ENCODE results near the gene GNAI3.

GNAI3 gene

DNA sequence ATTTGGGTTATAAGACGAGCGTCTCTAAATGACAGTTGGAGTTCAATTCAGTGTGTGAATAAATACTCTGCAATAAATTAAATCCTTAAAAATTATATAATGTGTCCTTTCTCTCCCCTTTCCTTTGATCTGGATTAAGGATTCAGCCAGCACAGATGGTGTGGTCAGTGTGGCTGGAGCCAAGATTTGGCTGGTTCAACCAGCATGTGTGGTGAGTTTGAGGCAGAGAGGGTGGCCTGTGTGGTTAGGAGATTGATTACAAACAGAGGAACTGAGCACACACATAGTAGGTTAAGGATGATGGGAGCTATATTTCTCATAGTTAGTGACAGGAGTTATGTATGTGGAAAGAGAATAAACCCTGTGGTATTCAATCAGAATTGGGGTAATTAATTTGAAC lies 24.7 kb upstream of the GNAI3 start:
- in situ Hi-C loops (cut with MboI; ENCODE audit: low sequenced_read_pairs): no loop called here

DNA sequence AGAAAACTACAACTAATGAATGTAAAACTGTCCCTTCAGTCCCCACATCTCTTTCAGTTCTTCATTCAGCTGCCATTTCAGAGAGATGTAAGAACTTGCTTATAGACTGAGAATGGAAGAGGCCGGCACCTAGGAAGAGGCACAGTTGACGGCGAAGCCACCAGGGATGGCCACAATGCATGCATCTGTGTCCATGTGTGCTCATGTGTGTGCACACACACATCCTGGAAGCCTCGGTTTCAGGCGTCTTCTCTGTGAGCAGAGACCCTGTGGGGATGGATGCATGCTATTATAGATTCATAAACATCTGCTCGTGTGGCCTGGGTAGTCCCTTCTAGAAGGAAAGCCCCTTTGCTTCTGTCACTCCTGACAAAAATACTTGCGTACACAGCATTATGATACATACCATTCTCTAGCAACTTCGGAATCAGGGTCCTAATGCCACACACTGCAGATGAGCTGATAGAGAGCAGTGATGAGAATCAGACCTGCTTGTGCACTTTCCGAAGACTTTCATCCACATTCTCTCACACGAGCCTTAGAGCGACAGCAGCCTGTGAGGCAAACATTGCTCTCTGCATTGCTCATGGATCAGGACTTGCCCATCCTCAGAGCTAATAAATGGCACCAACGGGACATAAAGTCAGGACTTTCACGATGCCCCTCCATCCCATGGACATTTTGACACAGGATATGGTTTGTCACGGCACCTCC lies 21.2 kb upstream of the GNAI3 start:
- in situ Hi-C loops (cut with MboI; ENCODE audit: low sequenced_read_pairs): no loop called here

DNA sequence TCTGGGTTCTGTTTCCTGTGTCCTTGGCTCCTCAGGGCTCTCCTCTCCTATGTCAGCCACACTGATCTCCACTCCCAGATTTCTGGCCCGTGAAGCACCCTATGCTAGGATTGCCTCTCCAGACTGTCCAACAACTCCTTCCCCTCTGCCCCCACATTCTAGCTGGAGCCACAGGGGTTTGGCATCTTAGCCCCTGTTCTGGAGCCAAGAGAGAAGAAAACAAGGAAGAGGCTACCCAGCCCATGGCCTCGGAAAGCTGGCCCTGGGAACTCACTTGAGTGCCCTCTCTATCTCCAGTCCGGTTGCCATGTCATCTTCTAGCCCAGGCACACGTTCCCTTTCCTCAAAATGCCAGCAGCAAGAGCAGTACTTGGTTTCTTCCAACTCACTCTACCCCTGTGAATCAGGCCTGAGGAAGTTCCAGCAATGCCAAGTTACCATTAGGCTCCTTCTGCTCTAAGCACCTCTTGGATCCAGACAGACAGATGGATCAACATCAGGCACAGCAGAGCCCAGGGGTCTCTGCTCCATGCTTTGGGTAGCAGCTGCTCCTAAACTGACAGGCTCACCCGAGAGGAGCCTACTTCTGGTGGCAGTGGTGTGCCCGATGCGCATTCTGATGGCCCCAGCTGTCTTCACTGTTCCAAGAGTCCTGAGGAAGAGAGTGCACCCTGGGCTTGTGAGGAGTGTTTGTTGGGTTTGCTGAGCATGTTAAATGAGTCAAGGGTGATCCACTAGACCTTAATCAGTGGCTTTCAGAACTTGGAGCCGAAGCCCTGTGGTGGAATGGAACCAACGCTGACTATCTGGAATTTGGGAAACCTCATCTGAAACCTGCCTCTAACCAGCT lies 20.3 kb upstream of the GNAI3 start:
- in situ Hi-C loops (cut with MboI; ENCODE audit: low sequenced_read_pairs): no loop called here

DNA sequence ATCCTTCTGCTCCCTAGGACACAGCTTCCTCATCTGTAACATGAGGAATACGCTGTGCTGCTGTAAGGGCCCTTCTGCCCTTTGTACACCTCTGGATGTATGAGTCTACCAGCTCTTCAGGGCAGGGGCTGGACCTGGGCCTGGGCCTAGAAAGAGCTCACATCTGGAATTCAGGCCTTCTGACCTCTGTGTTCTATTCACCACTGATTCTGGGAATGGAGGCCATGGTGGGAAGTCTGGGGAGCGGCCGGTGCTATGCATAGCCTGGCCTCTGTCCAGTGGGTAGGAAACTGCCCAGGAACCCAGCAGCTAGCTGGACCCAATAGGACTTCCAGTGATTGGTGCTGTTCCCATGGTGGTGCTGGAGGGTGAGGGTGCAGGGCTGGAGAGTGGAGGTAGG lies 19.7 kb upstream of the GNAI3 start:
- in situ Hi-C loops (cut with MboI; ENCODE audit: low sequenced_read_pairs): no loop called here

DNA sequence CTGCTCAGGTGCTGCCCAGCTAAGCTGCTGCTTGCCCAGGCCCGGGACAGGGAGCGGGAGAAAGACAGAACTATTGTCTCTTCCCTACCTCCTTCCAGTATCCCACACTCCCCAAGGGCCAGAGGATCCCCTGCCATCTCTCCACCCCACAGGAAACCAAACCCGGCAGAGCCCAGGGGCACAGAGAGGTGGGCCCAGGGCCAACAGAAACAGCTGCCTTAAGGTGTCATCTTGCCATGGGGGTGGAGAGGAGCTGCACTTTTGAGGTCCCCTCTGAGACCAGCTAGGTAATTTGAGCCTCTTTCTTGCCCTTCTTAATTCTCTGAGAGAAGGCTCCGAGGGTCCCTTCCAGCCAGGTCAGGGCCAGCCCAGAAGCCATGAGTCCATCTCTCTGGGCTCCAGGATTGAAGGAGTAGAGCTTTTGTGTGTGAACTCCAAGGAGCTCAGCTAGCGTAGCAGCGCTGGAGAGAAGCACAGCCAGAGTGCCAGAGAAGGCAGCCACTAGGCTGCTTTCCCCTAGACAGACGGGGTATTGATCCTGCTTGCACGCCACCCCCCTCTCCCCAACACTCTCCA lies 18.4 kb upstream of the GNAI3 start:
- in situ Hi-C loops (cut with MboI; ENCODE audit: low sequenced_read_pairs): no loop called here

DNA sequence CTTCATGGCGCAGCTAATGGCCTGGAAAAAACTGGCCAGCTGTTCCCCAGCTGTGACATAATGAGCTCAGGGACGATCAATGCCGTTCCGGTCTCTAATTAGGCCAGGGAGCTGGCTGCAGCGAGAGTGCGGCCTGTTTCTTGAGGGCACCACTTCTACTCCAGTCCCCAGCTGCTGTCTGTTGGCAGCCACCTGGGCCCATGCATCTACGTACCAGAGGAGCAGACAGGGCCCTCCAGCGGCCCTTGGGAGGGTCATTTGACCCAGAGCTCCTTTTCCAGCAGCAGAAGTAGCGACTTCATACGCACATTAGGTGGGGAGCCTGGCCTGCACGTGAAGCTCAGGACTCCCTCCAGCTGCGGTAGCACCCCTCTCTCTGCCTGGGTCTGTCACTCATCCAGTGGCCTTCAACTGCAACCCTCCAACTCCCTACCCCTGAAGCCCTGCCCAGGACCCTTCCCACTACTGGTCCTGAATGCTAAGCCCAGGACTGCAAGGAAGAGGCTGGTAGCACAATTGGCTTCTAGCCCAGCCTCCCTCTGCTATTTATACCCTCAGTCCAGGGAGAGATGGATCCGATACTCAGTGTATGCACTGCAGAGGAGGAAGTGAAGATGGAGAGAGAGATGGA lies 17.8 kb upstream of the GNAI3 start:
- in situ Hi-C loops (cut with MboI; ENCODE audit: low sequenced_read_pairs): no loop called here

DNA sequence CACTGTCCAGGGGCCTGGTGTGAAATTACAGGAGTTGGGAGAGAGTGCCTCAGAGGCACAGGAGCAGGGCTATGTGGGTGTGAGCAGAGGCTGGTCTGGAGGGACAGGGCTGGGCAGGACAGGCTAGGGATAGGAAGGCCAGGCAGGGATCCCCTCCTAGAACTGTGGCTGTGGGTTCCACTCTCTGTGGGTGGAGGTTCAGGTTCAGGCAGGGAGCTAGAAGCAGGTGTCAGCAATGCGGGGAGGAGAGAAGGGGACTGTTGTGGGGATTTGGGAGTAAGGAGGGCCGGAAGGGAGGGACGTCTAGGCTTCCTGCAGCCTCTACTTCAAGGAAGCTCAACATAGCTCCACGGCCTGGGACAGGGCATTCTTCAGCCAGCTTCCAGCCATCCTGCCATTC lies 17.0 kb upstream of the GNAI3 start:
- in situ Hi-C loops (cut with MboI; ENCODE audit: low sequenced_read_pairs): no loop called here

DNA sequence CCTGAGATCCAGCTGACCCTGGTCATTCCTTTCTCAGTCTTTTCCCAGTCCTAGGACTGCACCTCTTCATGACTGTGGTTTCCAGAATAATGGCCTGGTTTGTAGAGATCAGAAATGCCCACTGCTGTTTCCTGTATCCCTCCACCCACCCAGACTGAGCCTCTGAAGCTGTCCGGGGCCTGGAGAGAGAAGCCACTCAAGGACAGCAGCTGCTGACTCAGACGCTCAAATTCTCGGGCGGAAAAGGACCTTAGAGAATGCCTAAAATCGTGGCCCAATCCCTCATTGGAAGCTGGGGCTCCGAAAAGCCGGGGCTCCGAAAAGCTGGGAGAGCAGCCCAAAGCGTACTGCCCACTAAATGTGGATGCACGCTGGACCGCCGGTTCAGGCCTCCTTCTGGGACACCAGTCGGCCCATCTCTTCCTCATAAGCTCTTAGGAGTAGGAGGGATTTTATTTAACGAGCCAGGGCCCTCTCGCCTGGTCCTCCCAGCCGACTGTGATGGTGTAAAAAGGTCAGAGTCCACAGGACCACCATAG lies 16.5 kb upstream of the GNAI3 start:
- in situ Hi-C loops (cut with MboI; ENCODE audit: low sequenced_read_pairs): no loop called here

DNA sequence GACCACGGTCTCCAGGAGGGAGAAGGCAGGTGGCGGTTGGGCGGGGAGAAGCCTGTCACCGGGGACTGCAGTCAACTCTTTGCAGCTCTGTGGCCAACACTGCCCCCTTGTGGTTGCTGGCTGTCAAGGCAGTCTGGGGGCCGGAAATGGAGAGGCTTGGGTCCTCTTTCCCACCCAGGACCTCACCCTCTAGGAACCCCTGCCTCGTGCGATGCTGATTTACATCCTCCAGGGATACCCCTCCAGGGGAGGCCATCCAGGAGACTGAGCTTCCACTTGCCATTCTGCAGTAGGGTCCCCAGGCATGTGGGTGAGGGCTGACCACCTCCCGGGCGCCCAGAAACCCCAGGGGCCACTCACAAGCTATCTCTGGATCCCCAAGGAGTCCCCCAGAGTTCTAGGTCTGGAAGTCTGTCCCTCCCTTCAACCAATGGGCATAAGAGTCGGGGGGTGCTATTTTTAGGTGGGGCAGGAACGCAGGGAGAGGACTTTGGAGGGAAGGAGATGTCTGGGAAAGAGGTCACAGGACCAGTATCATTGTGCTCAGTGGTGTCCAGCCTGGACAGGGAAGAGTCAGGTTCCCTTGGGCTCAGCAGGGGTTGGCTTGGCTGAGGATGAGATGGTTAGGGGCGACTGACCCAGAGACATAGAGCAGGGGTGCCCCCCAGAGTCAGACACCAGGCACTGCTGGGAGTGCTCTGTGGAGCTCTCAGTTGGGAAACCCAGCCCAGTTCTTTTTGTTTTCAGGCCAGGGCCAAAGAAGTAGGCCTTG lies 15.9 kb upstream of the GNAI3 start:
- in situ Hi-C loops (cut with MboI; ENCODE audit: low sequenced_read_pairs): no loop called here

DNA sequence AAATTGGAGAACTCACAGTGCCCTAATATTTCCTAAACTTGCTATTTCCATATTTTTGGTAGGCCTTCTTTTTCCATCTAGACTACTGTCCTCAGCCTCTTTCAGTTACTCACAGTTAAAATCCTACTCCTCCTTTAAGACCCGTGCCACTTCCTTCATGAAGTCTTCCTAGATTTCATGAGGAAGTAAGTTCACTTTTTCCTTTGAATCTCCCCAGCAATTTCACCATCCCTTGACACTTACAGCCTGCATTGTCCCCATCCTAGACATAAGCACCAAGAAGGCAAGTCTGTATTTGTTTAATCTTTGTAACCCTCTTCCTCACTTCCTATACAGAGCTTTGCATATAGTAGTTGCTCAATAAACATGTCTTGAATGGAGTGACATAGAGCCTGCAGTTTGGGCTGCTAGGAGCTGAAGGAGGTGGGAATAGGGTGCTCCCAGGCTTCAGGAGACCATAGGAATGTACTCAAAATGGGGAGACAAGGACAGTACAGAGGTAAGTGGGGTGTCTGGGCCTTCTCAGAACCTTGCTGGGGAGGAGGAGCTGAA lies 14.0 kb upstream of the GNAI3 start:
- in situ Hi-C loops (cut with MboI; ENCODE audit: low sequenced_read_pairs): no loop called here

DNA sequence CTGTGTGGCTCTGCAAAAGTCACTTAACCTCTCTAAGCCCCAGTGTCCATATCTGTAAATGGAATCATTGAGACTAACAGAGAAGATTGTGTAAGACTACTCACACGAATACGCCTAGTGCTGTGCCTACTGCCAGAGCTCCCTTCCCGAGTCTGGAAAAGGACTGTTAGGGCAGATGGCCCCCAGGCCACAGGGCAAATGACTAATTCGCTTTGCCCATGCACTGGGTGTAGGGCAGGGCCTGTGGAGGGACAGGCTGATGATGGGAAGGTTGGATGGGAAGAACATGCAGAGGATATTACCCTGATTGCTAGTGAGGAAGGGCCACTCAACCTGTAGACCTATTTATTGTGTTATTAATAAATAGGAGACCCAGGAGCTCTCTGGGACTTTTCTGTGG lies 12.9 kb upstream of the GNAI3 start:
- in situ Hi-C loops (cut with MboI; ENCODE audit: low sequenced_read_pairs): no loop called here

DNA sequence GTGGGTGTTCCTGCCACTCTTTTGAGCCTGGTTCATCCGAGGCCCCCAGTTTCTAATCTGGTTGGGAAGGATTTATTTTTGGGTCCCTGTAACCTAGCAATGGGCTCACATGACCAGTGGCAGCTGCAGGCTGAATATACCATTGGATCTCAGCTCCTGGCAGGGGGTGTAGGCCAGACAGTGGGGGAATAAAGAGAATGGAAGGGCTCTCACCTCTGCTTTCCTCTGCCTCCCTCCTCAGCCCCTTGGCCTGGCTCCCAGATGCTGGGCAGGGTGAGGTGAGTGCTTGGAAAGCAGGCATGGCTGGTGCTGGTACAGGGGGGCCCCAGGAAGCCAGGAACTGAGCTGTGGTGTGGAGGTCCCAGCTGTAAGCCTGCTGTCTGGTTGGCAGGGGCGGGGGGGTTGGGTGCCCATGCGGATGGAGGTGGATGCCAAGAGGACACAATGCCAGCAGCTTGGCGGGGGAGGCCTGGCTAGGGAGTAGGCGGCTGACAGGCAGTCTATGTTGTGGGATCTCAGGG lies 12.4 kb upstream of the GNAI3 start:
- in situ Hi-C loops (cut with MboI; ENCODE audit: low sequenced_read_pairs): no loop called here

DNA sequence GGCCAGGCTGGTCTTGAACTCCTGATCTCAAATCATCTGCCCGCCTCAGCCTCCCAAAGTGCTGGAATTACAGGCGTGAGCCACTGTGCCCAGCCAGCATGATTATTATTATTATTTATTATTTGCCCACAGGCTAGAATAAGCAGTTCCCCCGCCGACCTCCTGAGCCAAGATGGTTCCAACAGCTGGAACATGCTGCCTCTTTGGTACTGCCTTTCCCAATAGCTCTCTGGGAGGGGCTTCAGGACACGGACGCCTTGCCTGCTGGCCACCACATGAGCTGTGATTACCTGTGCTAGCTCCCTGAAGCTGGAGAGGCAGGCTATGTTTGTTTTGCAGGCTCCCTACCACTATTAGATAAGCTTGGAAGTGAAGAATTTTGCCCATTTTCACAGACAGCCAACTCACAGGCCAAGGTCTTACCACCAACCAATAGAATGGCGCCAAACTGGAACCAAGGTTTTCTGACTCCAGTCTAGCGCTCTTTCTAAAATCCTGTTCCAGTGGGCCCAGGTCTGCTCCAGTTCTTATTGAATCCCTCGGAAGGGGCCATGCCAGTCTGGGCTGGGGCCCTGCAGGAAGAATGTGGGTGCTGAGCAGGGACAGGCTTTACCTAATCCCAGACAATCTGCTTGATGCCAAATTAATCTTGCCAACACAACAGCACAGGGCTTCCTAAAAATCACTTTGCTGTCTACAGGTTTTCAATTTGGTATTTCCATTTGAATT lies 10.8 kb upstream of the GNAI3 start:
- in situ Hi-C loops (cut with MboI; ENCODE audit: low sequenced_read_pairs): no loop called here

DNA sequence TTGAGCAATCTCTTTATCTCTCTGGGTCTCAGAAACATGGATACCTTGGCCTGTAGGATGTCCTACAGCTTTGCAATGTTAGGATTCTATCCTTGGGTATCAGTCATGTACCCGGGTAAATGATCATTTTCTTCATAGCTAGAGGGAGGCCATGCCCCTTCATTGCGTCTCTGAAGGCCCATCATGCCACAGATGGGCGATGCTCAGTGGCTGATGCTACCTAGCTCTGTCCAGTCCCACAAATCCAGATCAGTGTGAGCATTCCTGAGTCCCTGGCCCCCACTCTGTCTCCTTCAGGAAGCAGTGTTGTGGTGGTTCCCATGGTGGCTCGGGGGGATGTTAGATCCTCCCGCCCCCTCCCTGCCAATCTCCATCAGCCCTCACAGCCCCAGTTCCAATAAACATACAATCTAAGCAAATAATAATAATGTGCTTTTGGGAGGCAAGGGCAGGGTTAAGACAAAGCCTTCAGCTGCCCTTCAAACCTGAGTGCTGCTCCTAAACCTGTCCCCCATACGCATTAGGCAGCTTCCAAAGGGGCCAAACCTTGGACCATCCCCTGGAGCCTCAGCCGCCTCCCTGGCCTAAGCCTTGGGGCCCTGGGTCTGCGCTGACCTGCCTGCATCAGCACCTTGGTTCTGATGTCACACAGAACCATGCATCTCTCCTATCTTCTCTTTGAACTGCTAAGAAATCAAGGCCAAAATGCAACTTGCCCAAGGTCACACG lies 9.4 kb upstream of the GNAI3 start:
- in situ Hi-C loops (cut with MboI; ENCODE audit: low sequenced_read_pairs): no loop called here

DNA sequence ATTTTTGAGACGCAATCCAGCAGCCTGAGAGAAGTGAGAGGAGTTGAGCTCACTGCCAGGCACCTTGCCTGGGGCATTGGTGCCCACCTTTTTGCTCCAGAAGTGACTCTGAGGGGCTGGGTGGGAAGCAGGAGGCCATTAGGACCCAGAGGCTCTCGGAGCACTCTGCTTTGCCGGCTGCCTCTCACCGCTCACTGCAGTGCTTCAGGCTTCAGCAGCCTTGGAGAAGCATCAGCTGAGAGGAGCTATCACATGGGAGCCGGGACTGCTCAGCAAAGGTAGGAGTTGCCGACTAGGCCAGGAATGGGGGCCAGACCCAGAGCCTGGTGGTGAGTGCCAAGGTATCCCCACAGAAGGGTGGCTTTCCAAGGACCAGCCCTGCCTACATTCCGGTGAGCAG lies 8.7 kb upstream of the GNAI3 start, which contains the start of gene GPR61:
Gene GPR61 (plus strand): TSS at position 197 of the 400 bp plus-strand sequence. CDS start 3,151 bp downstream, outside the sequence.
- in situ Hi-C loops (cut with MboI; ENCODE audit: low sequenced_read_pairs): no loop called here

DNA sequence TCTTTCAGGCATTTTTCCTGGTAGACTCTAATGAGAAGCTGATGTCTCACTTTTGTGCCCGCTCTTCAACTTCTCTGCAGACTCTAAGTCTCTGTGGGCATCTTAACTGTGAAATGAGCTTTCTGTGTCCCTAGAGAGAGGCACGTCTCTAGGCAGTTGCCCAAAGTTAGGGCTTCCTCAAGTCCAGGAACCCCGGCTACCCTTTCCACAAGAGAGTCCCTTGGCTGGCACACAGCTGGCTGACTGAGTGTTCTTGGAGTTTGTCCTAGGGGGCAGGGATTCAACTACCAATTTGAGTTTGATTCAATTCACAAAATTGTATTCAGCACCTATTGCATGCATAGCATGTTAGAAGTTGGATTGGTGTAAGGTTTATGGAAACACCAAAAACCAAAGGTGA lies 7.3 kb upstream of the GNAI3 start:
- in situ Hi-C loops (cut with MboI; ENCODE audit: low sequenced_read_pairs): no loop called here

DNA sequence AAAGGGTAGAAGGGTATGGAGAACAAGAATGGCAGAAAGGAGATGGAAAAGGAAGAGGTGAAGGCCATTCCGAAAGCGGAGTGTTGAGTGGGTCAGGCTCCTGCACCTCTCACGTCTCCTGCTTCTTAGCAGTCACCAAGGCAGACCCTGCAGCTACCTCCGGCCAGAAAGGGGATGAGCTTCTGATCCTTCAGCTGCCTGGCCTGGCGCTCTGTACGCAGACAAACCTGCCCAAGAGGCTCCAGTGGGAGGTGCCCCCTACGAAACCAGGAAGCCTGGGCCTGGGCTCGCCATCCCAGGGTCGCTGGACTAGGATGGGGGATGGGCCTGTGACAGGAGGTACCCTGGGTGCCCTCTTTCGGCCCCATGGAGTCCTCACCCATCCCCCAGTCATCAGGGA lies 5.8 kb upstream of the GNAI3 start:
- in situ Hi-C loops (cut with MboI; ENCODE audit: low sequenced_read_pairs): no loop called here

DNA sequence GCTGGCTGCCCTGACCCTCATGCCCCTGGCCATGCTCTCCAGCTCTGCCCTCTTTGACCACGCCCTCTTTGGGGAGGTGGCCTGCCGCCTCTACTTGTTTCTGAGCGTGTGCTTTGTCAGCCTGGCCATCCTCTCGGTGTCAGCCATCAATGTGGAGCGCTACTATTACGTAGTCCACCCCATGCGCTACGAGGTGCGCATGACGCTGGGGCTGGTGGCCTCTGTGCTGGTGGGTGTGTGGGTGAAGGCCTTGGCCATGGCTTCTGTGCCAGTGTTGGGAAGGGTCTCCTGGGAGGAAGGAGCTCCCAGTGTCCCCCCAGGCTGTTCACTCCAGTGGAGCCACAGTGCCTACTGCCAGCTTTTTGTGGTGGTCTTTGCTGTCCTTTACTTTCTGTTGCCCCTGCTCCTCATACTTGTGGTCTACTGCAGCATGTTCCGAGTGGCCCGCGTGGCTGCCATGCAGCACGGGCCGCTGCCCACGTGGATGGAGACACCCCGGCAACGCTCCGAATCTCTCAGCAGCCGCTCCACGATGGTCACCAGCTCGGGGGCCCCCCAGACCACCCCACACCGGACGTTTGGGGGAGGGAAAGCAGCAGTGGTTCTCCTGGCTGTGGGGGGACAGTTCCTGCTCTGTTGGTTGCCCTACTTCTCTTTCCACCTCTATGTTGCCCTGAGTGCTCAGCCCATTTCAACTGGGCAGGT lies 5.0 kb upstream of the GNAI3 start:
- in situ Hi-C loops (cut with MboI; ENCODE audit: low sequenced_read_pairs): no loop called here
